ENCODE results near the gene COL23A1. TPM values are rescaled to one million over a fixed set of nuclear protein-coding genes. Genes with fewer than 3 reads are reported as not detected.

The COL23A1 gene
- total RNA-seq, 2 experiments from 2014 or later = 0.10 to 0.18 TPM

DNA sequence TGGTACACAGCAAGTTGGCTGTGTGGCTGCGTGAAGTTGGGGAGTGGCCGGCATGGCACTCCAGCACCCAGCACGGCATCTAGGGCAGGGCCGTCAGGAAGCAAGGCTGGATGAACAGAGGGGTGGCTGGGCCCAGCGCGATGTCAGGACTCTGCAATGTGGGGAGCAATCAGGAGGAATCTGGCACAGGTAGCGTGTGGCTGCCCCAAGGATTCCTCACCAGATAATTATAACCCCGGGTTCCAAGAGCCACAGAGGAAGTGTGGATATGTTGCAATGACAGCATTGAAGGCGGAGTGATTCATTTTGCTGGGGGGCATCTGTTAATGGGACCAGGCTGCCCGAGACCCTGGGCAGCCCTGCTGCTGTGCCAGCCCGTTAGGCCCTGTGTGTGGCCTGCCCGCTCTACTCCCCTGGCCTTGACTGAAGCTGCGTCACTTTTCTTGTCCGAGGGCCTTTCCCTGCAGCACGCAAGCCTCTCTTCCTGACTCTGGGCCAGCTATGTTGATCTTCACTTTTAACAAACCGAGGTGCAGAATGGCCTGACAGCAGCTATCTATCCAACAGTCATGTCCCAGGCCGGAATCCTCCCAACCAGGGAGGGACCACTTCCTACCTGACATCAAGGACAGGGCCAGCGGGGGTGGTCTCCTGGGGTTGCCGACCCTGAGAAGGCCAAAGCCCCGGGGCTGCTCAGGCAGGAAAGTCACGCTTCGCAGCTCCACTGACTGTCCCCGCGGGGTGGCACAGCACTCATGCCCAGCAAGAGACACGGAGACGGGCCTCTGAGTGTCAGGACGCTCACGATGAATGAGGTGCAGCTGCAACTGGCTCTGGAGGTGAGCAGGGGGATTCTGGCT lies 239.6 kb downstream of the COL23A1 start:
- H3K27ac Mint-ChIP-seq = no peak overlapping the region
- H3K36me3 Mint-ChIP-seq (ENCODE audit: low read depth) = no peaks in the 10 kb centered on the region
- no peaks in the 10 kb centered on the region for H3K9me3 Mint-ChIP-seq
- DNase-seq = no peak
- POLR2A ChIA-PET = no interaction called here
- peaks cover 3% of the 10 kb centered on the region for H3K27me3 Mint-ChIP-seq
- no peak overlapping the region for H3K4me3 Mint-ChIP-seq
- no peaks in the 10 kb centered on the region for H3K4me1 Mint-ChIP-seq
- CTCF ChIA-PET = no interaction called here

DNA sequence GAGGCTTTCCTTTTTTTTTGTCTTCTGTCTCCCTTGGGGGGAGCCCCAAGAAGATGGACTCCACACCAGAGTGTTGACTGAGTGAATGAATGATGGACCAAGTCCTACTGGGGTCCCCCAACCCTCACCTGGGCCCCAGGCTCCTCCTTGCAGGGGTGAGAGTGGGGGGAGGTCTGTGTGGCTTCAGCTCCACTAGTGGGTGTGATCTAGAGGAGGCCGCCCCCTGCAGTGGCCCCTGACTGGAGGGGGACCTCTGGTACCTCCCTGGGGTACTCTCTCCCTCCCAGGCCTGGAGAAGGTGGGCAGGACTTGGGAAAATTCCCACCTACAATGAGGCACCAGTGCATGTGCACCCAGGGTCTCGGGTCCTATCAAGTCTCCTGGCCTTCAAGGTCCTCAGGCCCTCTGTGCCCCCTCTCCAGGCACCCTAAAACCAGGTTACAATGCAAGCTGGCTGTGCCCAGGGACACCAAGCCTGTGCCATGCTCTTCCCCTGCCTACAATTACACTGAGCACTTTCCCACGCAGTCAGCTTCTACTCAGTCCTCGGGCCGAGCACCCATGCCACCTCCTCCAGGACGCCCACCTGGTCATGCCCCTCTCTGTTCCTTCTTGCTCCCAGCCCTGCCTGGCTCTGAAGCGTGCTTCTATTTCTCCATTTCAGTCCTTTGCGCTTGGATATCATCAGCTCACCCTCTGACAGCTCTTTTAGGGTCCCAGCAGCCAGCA lies 240.4 kb downstream of the COL23A1 start:
- Mint-ChIP-seq H3K27ac (no peak overlapping the region), H3K9me3 (no peaks in the 10 kb centered on the region), H3K4me1 (no peaks in the 10 kb centered on the region), H3K27me3 (peaks cover 2% of the 10 kb centered on the region), H3K4me3 (no peak overlapping the region), H3K36me3 (ENCODE audit: low read depth) (no peaks in the 10 kb centered on the region)
- no peak for DNase-seq
- POLR2A ChIA-PET = no interaction called here
- CTCF ChIA-PET = no interaction called here

DNA sequence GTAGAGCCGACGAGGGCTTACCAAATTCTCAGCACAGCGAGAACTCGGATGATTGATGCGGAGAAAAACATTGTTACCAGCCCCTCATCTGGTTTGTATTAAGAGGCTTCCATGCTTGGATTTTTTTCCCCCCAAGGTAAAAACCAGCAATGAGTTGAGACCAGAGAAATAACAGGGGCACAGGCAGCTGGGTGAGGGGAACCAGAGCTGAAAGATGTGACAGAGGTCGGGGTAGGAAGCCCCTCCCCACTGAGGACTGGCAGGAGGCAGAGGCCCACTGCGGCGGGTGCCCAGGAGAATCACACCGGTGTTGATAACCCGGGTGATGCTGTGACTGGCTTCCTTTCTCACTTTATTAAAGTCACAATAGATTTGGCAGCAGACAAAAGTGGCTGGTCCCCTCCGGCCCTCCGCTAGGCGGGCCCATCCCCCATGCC lies 241.1 kb downstream of the COL23A1 start:
- no peaks in the 10 kb centered on the region for H3K27me3 Mint-ChIP-seq
- H3K4me1 Mint-ChIP-seq = no peaks in the 10 kb centered on the region
- no peaks in the 10 kb centered on the region for H3K9me3 Mint-ChIP-seq
- ChIA-PET CTCF (no interaction called here), POLR2A (no interaction called here)
- no peak overlapping the region for H3K27ac Mint-ChIP-seq
- H3K36me3 Mint-ChIP-seq (ENCODE audit: low read depth) = no peaks in the 10 kb centered on the region
- no peak for DNase-seq
- H3K4me3 Mint-ChIP-seq = no peak overlapping the region

DNA sequence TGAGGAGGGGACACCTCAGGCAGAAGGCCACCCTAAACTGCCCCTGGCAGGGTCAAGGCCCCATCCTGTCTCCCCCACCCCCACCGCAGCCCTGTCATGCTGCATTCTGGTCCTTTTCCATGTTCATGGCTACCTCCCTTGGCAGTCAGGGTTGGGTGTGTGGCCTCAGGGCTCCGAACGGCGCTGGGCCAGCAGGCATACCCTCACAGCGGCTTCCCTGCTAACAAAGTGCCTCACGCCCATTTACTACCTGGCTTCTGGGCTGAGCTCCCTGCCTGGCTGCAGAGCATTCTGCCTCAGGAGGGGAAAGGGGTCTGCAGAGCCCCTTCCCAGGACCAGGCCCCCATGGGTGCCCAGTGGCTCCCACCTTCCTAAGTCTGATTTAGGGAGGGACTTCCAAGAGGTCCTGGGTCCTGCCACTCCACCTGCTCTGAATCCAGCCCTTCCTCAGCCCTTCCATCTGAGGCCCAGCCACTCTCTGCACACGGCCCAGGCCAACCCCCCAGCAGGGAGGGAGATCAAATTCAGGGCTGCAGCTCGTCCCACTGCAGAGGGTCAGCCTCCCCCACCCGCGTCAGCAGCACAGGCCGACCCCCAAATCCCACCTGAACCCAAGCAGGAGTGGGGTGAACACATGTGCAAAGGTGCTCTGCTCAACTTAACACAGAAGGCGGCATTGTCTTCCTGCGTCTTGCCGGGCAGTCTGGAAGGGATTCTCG lies 241.7 kb downstream of the COL23A1 start:
- no peak overlapping the region for H3K4me3 Mint-ChIP-seq
- no peak overlapping the region for H3K27ac Mint-ChIP-seq
- H3K36me3 Mint-ChIP-seq (ENCODE audit: low read depth) = no peaks in the 10 kb centered on the region
- ChIA-PET CTCF (no interaction called here), POLR2A (no interaction called here)
- H3K9me3 Mint-ChIP-seq = no peaks in the 10 kb centered on the region
- no peak for DNase-seq
- H3K27me3 Mint-ChIP-seq = no peaks in the 10 kb centered on the region
- H3K4me1 Mint-ChIP-seq = no peaks in the 10 kb centered on the region

DNA sequence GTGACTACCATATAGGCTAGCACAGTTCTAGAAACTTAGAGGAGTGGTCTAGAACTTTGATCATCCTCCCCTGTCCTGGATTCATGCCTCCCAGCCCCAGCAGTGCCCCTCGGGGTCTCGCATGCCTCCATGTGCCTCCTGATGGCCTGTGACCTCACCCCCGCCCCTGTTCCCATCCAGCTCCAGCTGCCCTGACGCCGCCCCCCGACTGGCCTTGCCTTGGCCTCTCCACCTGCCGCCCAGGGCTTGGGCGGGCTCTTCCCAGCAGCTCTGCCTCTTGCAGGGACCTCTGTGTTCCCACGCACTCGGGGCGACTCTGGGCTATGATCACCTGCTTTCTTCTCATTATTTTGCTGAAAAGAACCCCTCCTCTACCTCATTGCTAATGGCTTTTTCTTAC lies 242.2 kb downstream of the COL23A1 start:
- H3K9me3 Mint-ChIP-seq = no peaks in the 10 kb centered on the region
- H3K4me3 Mint-ChIP-seq = no peak overlapping the region
- H3K27ac Mint-ChIP-seq = no peak overlapping the region
- ChIA-PET POLR2A (no interaction called here), CTCF (no interaction called here)
- DNase-seq = no peak
- no peaks in the 10 kb centered on the region for H3K4me1 Mint-ChIP-seq
- no peaks in the 10 kb centered on the region for H3K36me3 Mint-ChIP-seq (ENCODE audit: low read depth)
- H3K27me3 Mint-ChIP-seq = peaks cover 1% of the 10 kb centered on the region

DNA sequence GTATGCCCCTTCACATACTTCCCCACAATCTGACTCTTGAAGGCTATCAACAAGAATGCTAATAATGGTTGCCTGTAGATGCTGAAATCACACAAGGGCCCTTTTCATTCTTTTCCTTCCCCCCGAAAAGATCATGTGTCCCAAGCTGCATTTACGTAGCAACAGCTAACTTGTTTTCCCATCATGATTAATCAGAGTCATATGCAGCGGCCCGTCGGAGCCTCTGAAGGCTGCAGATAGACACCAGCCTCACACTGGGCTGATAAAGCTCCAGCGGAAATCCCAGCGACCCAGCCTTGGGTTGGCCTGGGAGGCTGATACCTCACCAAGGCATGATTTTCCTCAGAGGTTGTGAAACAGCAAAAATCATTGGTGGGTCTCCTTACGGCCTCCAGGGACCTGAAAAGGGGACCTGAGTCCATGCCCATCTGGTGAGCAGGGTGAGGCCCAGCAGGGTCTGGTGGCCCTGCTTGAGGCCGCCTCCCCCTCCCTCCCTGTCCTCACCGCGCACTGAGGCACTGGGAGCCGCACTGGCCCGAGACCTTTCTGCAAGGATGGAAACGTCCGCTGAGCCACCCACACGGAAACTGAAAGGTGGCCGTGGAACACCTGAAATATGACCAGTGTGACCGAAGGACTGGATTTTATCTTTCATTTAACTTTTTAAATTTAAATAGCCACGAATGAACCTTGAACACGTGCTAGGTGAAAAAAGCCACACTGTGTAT lies 243.4 kb downstream of the COL23A1 start:
- H3K27me3 Mint-ChIP-seq = peaks cover 8% of the 10 kb centered on the region
- H3K9me3 Mint-ChIP-seq = no peaks in the 10 kb centered on the region
- H3K36me3 Mint-ChIP-seq (ENCODE audit: low read depth) = no peaks in the 10 kb centered on the region
- H3K4me1 Mint-ChIP-seq = no peaks in the 10 kb centered on the region
- H3K27ac Mint-ChIP-seq = no peak overlapping the region
- no peak for DNase-seq
- H3K4me3 Mint-ChIP-seq = no peak overlapping the region
- CTCF ChIA-PET = no interaction called here
- POLR2A ChIA-PET = no interaction called here

DNA sequence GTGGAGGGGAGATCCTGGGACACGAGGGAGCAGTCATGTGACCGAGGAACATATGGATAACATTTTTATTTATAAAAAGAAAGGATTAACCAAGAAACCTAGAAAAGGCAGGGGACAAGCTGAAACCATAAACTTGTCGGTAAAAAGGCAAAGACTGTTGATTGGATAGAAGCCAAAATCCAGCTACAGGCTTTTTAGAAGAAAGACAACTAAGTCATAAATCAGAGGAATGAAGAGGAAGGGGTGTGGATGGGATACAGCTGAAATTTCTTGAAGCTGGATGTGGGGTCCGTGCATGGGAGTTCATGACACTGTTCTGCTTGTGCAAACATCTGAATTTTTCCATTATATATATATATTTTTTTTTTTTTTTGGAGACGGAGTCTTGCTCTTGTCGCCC lies 246.9 kb downstream of the COL23A1 start:
- H3K4me3 Mint-ChIP-seq = no peak overlapping the region
- CTCF ChIA-PET = interaction anchor here (0.8 kb wide), 1 partner anchor 420 kb away, joined by 3 read pairs; no protein-coding TSS in a partner anchor
- H3K27ac Mint-ChIP-seq = no peak overlapping the region
- H3K4me1 Mint-ChIP-seq = no peaks in the 10 kb centered on the region
- DNase-seq = no peak
- H3K9me3 Mint-ChIP-seq = no peaks in the 10 kb centered on the region
- H3K27me3 Mint-ChIP-seq = peaks cover 13% of the 10 kb centered on the region
- POLR2A ChIA-PET = no interaction called here
- no peaks in the 10 kb centered on the region for H3K36me3 Mint-ChIP-seq (ENCODE audit: low read depth)

DNA sequence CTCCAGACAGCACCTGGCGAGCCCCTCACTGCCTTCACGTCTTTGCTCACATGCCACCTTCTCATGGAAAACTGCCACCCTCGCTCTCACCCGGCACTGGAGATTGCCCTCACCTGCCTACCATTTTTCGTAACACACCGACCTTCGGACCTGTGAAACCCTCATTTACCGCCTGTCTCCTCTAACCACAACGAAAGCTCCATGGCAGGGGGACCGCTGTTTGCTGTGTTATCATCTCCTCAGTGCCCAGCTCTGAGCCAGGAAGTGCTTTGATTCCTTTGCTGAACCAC lies 248.4 kb downstream of the COL23A1 start:
- no peak overlapping the region for H3K27ac Mint-ChIP-seq
- no peaks in the 10 kb centered on the region for H3K36me3 Mint-ChIP-seq (ENCODE audit: low read depth)
- H3K4me3 Mint-ChIP-seq = no peak overlapping the region
- ChIA-PET CTCF (no interaction called here), POLR2A (no interaction called here)
- H3K9me3 Mint-ChIP-seq = no peaks in the 10 kb centered on the region
- no peaks in the 10 kb centered on the region for H3K4me1 Mint-ChIP-seq
- peaks cover 13% of the 10 kb centered on the region for H3K27me3 Mint-ChIP-seq
- DNase-seq = no peak

DNA sequence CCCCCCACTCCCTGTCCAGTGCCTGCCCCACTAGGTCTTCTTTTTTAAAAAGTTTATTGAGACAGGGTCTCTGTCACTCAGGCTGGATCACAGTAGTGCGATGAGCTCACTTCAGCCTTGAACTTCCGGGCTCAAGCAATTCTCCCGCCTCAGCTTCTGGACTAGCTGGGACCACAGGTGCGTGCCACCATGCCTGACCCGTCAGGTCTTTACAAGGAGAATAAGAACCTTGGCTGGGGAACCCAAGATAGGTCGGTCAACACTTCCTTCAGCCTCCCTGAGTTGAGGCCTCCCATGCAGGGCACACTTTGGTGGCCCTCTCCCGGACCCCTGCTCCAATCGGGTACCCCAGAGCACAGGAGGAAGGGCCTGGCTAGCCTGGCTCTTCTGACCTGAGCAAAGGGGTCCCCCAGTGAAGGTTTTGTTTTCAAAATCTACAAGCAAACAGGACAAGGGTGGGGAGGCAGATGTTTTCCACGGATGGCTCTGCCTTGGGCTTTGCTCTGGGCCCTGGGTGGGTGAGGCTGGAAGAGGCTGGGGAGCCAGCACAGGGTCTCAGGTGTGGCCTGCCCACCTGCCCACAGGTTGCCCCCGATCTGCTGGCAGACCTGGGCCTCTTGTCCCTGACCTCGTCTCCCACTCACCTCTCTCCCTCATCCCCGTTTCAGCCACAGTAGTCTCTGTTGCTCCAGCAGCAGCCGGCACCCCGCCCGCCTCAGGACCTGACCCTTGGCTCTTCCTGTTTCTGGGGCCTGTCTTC lies 248.9 kb downstream of the COL23A1 start:
- Mint-ChIP-seq H3K27me3 (peaks cover 13% of the 10 kb centered on the region), H3K4me3 (no peak overlapping the region), H3K36me3 (ENCODE audit: low read depth) (no peaks in the 10 kb centered on the region), H3K9me3 (no peaks in the 10 kb centered on the region), H3K27ac (no peak overlapping the region), H3K4me1 (no peaks in the 10 kb centered on the region)
- no peak for DNase-seq
- ChIA-PET POLR2A (no interaction called here), CTCF (no interaction called here)

DNA sequence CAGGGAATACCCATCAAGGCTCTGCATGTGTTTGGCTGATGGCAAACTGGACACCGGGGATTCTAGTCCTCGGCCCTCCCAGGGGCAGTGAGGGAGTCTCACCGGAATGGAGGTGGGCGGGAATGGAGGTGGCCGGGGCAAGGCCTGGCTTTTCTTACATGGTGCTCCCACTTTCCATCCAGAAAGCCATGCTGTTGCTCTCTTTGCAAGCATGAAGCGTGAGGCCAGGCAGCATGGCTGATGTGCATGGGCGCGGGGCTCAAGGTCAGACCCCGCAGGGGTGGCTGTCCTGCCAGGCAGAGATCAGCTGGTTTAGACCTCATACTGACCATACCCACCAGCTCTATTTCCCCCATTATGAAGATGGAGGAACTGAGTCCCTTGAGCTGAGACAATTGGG lies 249.6 kb downstream of the COL23A1 start:
- ChIA-PET CTCF (no interaction called here), POLR2A (no interaction called here)
- no peak for DNase-seq

DNA sequence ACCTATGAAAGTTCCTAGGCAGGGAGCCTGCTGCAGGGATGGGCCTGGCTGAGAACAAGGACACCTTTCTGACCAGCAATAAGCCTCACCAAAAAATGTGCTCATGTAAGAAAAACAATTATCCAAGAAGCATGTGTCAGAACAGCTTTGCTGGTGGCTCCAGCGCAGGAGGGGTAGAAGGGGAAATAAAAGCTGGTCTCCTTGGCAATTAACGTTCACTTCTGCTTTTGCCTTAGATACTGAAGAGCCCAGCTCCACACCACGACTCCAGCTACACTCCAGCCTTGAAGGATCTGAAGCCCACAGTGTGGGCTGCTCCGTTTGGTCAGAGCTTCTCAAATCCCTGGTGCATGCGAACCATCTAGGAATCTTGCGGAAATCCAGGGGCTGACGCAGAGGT lies 250.0 kb downstream of the COL23A1 start:
- no peaks in the 10 kb centered on the region for H3K9me3 Mint-ChIP-seq
- H3K36me3 Mint-ChIP-seq (ENCODE audit: low read depth) = no peaks in the 10 kb centered on the region
- no peak overlapping the region for H3K4me3 Mint-ChIP-seq
- H3K27ac Mint-ChIP-seq = no peak overlapping the region
- ChIA-PET POLR2A (no interaction called here), CTCF (no interaction called here)
- H3K27me3 Mint-ChIP-seq = peaks cover 13% of the 10 kb centered on the region
- DNase-seq = no peak
- no peaks in the 10 kb centered on the region for H3K4me1 Mint-ChIP-seq

More for the DNA sequence above, 249.6 kb downstream of the COL23A1 start:
- Mint-ChIP-seq H3K36me3 (ENCODE audit: low read depth) (no peaks in the 10 kb centered on the region), H3K9me3 (no peaks in the 10 kb centered on the region), H3K4me3 (no peak overlapping the region), H3K27me3 (peaks cover 13% of the 10 kb centered on the region), H3K4me1 (no peaks in the 10 kb centered on the region), H3K27ac (no peak overlapping the region)

DNA sequence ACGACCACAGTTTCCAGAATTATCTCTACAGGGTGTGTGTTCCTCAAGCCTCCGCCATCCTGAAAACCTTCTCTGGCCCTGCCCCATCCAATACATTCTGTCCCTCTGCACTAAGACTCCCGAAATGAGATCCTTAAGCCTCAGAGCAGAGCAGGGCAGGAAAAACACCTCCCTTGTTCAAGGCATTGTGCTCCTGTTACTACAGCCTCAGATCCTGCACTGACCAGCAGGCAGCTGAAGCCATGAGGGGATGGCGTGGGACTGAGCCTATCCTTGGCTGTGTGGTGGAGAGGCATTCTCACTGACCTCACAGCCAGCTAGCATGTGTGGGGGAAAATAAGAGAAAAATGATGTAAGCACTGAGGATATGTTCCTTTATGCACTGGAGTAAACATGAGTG lies 250.9 kb downstream of the COL23A1 start:
- Mint-ChIP-seq H3K4me1 (no peaks in the 10 kb centered on the region), H3K4me3 (no peak overlapping the region), H3K27me3 (peaks cover 13% of the 10 kb centered on the region), H3K27ac (no peak overlapping the region), H3K36me3 (ENCODE audit: low read depth) (no peaks in the 10 kb centered on the region), H3K9me3 (no peaks in the 10 kb centered on the region)
- ChIA-PET CTCF (no interaction called here), POLR2A (no interaction called here)
- DNase-seq = no peak

DNA sequence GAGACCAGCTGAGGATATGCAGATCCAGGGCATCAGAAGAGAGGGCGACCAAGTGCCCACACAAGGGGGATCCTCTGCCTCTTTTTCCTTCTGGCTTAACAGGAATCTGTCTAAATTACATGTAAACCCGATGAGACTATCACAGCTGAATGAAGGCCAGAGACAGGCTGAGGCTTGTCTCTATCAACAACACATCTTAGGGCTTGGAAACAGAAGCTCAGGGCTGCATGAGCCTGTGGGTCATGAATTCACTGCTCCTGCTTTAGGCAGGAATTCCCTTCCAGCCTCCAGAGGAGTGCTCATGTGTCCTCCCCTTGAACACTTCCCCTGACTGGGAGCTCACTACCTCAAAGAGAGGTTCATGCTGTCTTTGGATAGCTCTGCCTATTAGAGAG lies 251.4 kb downstream of the COL23A1 start:
- H3K9me3 Mint-ChIP-seq = no peaks in the 10 kb centered on the region
- no peak overlapping the region for H3K4me3 Mint-ChIP-seq
- POLR2A ChIA-PET = no interaction called here
- no peak overlapping the region for H3K27ac Mint-ChIP-seq
- no peaks in the 10 kb centered on the region for H3K36me3 Mint-ChIP-seq (ENCODE audit: low read depth)
- peaks cover 13% of the 10 kb centered on the region for H3K27me3 Mint-ChIP-seq
- CTCF ChIA-PET = no interaction called here
- no peaks in the 10 kb centered on the region for H3K4me1 Mint-ChIP-seq
- DNase-seq = no peak

Data from activated CD4-positive, alpha-beta memory T cell treated with anti-CD3 and anti-CD28 coated beads, Interleukin-2, amount 10 ng/mL, durations not matched to agents 7 days and 5 days (primary cell).